HEK293T (cell line): ENCODE data around the gene PES1.

Experiments
- ARNT ChIP-seq: fragments of 450-650 bp; IDR thresholded peaks from 2 replicates; pipeline ENCODE4 v1.6.1; 2017; ENCODE audit warnings: mild to moderate bottlenecking
- BHLHE40 ChIP-seq: fragments of 450-650 bp; IDR thresholded peaks from 2 replicates; pipeline ENCODE4 v1.6.1; 2016; ENCODE audit warnings: mild to moderate bottlenecking, moderate library complexity, borderline replicate concordance
- CTBP1 ChIP-seq: fragments of 450-650 bp; IDR thresholded peaks from 2 replicates; pipeline ENCODE4 v1.6.1; 2016; ENCODE audit warnings: borderline replicate concordance
- ELF4 ChIP-seq: fragments of 450-650 bp; IDR thresholded peaks from 2 replicates; pipeline ENCODE4 v1.6.1; 2017; ENCODE audit warnings: antibody characterized with exemption
- FOXA1 ChIP-seq: fragments of 450-650 bp; IDR thresholded peaks from 2 replicates; pipeline ENCODE4 v1.6.1; 2016; ENCODE audit warnings: mild to moderate bottlenecking
- FOXK2 ChIP-seq: fragments of 450-650 bp; IDR thresholded peaks from 2 replicates; pipeline ENCODE4 v1.6.1; 2016; ENCODE audit warnings: mild to moderate bottlenecking
- FOXM1 ChIP-seq: fragments of 450-650 bp; IDR thresholded peaks from 2 replicates; pipeline ENCODE4 v1.6.1; 2017; ENCODE audit warnings: mild to moderate bottlenecking, borderline replicate concordance
- HDGF ChIP-seq: fragments of 450-650 bp; IDR thresholded peaks from 2 replicates; pipeline ENCODE4 v1.6.1; 2017; ENCODE audit warnings: antibody characterized with exemption, borderline replicate concordance
- NFRKB ChIP-seq: fragments of 450-650 bp; IDR thresholded peaks from 2 replicates; pipeline ENCODE4 v1.6.1; 2016; ENCODE audit warnings: mild to moderate bottlenecking, moderate library complexity
- SP1 ChIP-seq: fragments of 450-650 bp; IDR thresholded peaks from 2 replicates; pipeline ENCODE4 v1.6.1; 2017
- SUZ12 ChIP-seq: fragments of 450-650 bp; IDR thresholded peaks from 2 replicates; pipeline ENCODE4 v1.6.1; 2016; ENCODE audit warnings: mild to moderate bottlenecking
- TARDBP ChIP-seq: fragments of 450-650 bp; IDR thresholded peaks from 2 replicates; pipeline ENCODE4 v1.6.1; 2016
- TF ChIP-seq, protein P1 (sequence below): fragments of 450-650 bp; IDR thresholded peaks from 2 replicates; pipeline ENCODE4 v1.6.1; 2016

DNA sequence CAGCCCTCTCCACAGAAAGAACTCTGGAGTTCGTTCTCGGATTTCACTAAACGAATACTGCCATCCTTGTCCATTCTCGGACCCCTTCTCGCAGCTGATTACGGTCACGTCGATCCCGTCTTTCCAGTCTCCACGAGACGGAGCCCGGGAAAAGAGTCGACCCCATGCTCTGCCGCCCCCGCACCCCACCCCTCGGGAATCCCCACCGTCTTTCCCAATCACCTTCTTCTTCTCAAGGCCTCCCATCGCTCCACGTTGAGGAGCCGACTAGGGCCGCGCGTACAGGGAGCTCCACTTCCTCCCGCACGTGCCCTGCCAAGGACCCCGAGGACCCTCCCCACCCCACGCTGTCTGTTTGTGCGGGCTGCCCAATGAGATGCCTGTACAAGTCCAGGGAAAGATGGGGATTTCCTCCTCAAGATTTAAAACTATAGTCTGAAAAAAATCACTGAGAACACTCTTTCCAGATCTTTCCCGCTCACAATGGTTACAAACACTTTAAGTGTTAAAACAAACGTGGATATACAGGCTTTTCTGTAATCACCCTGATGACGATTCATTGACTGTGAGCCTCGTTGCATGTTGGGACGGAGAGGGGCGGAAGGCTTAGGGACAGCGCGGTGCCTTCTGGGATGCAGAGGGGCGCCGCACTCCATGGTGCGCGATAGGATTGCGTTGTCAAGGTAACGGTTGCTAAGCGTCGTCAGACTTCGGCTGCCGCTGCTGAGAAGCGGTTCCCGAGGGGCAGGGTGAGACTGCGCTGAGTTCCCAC lies at the start of gene PES1:
- no peak for TF ChIP-seq TARDBP
- no peak for TF ChIP-seq FOXA1
- TF ChIP-seq HDGF, result no peak
- no peak for TF ChIP-seq SP1
- TF ChIP-seq ELF4, result peak; percentile 91
- TF ChIP-seq FOXM1, result 0 out of 2 replicates have a peak, but pooled peaks have one; percentile 20
- TF ChIP-seq BHLHE40, result peak; percentile 69
- peak; percentile 73 for TF ChIP-seq ARNT
- peak; percentile 93 for TF ChIP-seq SUZ12
- TF ChIP-seq, protein P1, sequence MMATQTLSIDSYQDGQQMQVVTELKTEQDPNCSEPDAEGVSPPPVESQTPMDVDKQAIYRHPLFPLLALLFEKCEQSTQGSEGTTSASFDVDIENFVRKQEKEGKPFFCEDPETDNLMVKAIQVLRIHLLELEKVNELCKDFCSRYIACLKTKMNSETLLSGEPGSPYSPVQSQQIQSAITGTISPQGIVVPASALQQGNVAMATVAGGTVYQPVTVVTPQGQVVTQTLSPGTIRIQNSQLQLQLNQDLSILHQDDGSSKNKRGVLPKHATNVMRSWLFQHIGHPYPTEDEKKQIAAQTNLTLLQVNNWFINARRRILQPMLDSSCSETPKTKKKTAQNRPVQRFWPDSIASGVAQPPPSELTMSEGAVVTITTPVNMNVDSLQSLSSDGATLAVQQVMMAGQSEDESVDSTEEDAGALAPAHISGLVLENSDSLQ, result peak; percentile 42; the same call in 1 of the 2 replicates
- TF ChIP-seq CTBP1, result no peak; the same call in 1 of the 2 replicates
- TF ChIP-seq NFRKB, result peak; percentile 72
- TF ChIP-seq FOXK2, result peak; percentile 90
